Retinal pigment epithelial cell (primary cell): ENCODE data around the gene LYPD3.
"Not testable (repeated sequence)": the region's sequence is repeated elsewhere in the genome, so short reads cannot be mapped to it uniquely, and the experiment has no call there.

Experiments used
- DNase-seq: peaks from one replicate; pipeline ENCODE4 v3.0.0-alpha.2; 2010; ENCODE audit warnings: low read depth
- H3K4me3 ChIP-seq: 2 replicates; pipeline ENCODE4 v1.5.1; 2011; ENCODE audit warnings: mild to moderate bottlenecking, low read length, control low read depth, moderate library complexity
- TF ChIP-seq, protein P1 (sequence below): conservative IDR thresholded peaks from 2 replicates; pipeline ENCODE4 v1.5.1; 2011; ENCODE audit warnings: low read depth, low read length, control low read depth, inconsistent platforms

Gene LYPD3

DNA sequence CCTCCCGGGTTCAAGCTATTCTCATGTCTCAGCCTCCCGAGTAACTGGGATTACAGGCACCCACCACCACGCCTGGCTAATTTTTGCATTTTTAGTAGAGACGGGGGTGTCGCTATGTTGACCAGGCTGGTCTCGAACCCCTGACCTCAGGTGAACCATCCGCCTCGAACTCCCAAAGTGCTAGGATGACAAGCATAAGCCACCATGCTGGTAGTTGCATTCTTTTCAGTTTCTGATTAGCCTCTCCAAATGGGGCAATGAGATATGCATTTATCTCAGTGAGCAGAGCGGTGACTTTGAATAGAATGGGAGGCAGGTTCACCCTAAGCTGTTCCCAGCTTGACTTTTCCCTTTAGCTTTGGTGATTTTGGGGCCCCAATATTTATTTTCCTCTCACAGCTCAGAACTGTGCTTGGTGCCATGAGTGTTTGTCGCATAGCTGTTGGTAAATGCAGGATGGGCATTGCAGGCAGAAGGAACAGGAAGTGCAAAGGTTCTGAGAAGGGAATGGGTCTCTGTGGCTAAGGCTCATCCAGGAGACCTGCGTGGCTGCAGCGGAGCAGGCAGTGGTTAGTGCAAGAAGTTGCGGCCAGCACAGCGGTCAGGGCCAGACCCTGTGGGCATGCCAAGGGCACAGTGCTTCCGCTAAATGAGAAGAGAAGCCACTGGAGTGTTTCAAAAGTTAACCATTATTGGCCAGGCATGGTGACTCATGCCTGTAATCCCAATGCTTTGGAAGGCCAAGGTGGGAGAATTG is 20.7 kb downstream of the LYPD3 start:
- DNase-seq, result no peak
- no peak overlapping the region for H3K4me3 ChIP-seq
- TF ChIP-seq, protein P1, sequence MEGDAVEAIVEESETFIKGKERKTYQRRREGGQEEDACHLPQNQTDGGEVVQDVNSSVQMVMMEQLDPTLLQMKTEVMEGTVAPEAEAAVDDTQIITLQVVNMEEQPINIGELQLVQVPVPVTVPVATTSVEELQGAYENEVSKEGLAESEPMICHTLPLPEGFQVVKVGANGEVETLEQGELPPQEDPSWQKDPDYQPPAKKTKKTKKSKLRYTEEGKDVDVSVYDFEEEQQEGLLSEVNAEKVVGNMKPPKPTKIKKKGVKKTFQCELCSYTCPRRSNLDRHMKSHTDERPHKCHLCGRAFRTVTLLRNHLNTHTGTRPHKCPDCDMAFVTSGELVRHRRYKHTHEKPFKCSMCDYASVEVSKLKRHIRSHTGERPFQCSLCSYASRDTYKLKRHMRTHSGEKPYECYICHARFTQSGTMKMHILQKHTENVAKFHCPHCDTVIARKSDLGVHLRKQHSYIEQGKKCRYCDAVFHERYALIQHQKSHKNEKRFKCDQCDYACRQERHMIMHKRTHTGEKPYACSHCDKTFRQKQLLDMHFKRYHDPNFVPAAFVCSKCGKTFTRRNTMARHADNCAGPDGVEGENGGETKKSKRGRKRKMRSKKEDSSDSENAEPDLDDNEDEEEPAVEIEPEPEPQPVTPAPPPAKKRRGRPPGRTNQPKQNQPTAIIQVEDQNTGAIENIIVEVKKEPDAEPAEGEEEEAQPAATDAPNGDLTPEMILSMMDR, result no peak

DNA sequence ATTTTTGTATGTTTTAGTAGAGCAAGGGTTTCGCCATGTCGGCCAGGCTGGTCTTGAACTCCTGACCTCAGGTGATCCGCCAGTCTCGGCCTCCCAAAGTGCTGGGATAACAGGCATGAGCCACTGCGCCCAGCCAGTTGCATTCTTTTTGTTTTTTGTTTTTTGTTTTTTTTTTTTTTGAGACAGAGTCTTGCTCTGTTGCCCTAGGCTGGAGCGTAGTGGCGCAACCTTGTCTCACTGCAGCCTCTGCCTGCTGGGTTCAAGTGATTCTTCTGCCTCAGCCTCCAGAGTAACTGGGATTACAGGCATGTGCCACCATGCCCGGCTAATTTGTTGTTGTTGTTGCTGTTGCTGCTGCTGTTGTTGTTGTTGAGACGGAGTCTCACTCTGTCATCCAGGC is 21.3 kb downstream of the LYPD3 start:
- not testable (repeated sequence) for H3K4me3 ChIP-seq, DNase-seq

DNA sequence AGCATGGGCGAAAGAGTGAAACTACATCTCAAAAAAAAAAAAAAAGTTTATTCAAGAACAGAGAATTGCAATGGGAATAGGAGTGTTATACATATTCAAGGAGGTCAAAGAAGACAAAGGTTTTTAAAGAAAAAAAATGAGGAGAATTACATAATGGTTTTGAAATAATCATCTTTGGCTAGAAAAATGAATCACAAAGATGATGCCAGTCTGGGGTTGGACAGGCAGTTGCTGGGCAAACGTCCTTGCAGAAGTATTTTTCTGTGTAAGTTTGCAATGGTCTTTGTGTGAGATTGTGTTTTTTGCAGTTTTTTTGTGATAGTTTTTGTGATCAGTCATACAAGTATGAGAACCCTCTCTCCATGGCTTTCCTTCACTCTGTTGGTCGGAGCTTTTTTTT is 23.7 kb downstream of the LYPD3 start:
- no peak for DNase-seq
- TF ChIP-seq, protein P1, result no peak

DNA sequence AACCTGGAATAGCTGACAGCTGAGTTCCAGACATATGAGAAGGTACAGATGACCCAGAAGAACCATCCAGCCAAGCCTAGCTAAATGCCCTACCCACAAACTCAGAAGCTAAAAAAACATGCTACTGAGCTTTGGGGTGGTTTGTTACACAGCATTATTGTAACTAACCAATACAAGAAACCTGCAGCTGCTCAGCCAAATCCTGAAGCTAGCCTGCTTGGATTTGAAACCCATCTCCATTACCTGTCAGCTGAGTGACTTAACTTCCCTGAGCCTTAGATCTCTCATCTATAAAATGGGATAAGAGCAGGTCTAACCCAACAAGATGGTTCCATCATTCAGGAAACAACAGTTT is 25.7 kb downstream of the LYPD3 start:
- no peak for DNase-seq
- TF ChIP-seq, protein P1, result no peak
- H3K4me3 ChIP-seq, result no peak overlapping the region

More for the DNA sequence above, 23.7 kb downstream of the LYPD3 start:
- H3K4me3 ChIP-seq, result no peak overlapping the region

DNA sequence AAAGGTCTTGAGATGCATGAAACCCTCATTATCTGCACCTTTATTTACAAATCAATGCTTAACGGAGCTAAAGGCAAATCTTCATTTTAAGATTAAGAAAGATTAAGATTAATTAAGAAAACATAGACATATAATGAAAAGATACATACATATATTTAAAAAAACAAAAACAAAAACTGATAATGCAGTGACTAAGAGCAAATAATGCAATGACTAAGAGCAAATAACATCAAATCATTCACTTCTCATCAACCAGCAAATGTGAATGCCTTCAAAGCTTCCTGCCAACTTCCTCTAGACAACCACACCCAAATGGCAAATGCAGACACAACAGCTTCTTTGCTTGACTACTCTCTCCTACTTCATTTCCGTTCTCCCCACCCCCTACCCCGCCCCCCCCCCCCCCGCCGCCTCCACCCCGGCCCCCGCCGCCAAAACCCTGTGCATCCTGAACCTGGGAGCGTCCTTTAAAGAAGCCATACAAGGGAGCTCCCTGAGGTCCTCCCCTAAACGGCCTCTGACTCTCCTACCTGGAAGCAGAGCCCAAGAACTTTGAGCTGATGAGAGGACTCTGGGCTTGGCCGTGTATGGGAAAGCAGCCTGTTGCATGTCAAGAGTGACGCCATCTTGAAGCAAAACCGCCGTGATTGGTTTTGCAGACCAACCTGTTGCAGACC is 26.2 kb downstream of the LYPD3 start:
- TF ChIP-seq, protein P1, result no peak
- no peak for DNase-seq
- H3K4me3 ChIP-seq, result no peak overlapping the region

DNA sequence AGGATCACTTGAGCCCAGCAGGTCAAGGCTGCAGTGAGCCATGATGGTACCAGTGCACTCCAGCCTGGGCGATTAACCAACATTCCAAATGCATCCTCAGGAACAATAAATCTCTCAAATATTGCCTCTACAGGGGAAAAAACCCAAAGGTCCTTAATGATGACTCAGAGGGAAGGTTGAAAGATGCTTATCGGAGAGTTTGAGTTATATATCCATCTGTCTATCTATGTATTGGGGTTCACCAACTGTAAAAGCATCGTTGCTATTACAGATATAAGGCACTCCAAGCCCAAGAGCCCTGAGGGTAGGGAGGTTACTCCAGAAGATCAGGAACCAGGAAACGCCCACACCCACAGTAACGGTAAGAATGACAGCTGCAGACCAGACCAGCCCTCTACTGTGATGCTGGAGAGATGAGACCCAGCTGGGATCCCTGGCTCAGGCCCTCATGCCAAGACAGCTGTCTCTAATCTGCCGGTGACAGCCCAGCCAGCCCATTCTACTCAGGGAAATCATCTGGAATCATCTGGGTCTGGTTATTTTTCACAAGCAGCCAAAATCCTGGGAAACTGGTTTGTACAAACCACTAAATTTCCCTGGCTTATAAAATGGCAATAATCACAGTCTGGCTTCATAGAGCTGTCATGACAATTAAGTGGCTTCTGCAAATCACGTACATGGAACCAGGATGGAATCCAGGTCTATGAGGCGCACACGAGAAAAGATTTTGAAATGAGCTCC is 26.9 kb downstream of the LYPD3 start:
- no peak overlapping the region for H3K4me3 ChIP-seq
- no peak for DNase-seq

DNA sequence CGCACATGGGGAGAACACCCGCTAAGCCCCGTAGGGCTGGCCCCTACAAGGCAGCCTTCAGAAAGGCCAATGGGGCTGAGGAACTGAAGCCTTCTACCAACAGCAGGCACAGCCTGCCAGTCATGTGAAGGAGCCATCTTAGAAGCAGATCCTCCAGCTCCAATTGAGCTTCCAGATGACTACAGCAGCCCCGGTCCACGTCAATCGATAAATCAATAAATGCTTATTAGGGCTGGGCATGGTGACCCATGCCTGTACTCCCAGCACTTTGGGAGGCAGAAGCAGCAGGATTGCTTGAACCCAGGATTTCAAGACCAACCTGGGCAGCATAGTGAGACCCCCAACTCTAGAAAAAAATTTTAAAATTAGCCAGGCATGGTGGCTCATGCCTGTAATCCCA is 27.7 kb downstream of the LYPD3 start:
- DNase-seq, result no peak
- TF ChIP-seq, protein P1, result no peak
- H3K4me3 ChIP-seq, result no peak overlapping the region

More for the DNA sequence above, 26.9 kb downstream of the LYPD3 start:
- TF ChIP-seq, protein P1, result no peak

DNA sequence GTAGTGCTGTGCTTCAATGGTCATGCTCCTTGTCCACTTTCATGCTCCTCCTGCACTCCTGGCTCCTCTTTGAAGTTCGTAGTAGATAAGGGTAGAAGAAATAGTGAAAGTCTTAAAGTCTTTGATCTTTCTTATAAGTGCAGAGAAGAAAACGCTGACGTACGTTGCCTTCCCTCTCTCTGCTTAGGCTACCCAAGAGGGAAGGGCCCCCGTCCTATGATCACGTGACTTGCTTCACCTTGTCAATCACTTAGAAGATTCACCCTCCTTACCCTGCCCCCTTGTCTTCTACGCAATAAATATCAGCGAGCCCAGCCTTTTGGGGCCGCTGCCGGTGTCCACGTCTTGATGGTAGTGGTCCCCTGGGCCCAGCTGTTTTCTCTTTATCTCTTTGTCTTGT is 28.1 kb downstream of the LYPD3 start:
- not testable (repeated sequence) for DNase-seq, H3K4me3 ChIP-seq
